HG02870 (cell line): ENCODE data around the gene RANBP3.
"Not testable (repeated sequence)": the region's sequence is repeated elsewhere in the genome, so short reads cannot be mapped to it uniquely, and the experiment has no call there.

Experiments
- ATAC-seq: cut with Tn5 transposase; IDR thresholded peaks from one replicate; pipeline ENCODE4 v1.9.1; 2021; ENCODE audit warnings: mild to moderate bottlenecking, moderate library complexity; ENCODE audit not compliant: unreplicated experiment

The RANBP3 gene

GRCh38 chr19:5988517-5989387, 10.8 kb upstream of the RANBP3 start:
- ATAC-seq, result no peak

GRCh38 chr19:5987077-5987818, 9.3 kb upstream of the RANBP3 start:
- ATAC-seq, result no peak

GRCh38 chr19:5985837-5986236, 7.9 kb upstream of the RANBP3 start:
- ATAC-seq, result not testable (repeated sequence)

GRCh38 chr19:5985098-5985783, 7.3 kb upstream of the RANBP3 start:
- no peak for ATAC-seq

- ATAC-seq, result no peak
Observed at GRCh38 chr19:5984600-5984999, 6.7 kb upstream of the RANBP3 start.

- no peak for ATAC-seq
Observed at GRCh38 chr19:5983367-5983955, 5.5 kb upstream of the RANBP3 start.

- no peak for ATAC-seq
Observed at GRCh38 chr19:5978606-5979552, 939 bp upstream of the RANBP3 start.

GRCh38 chr19:5977222-5977784, 637 bp downstream of the RANBP3 start:
- ATAC-seq, result no peak

- no peak for ATAC-seq
Observed at GRCh38 chr19:5976768-5977167, 1.2 kb downstream of the RANBP3 start.

GRCh38 chr19:5975388-5975728, 2.6 kb downstream of the RANBP3 start:
- no peak for ATAC-seq

GRCh38 chr19:5974721-5975387, 3.1 kb downstream of the RANBP3 start:
- no peak for ATAC-seq

- ATAC-seq, result no peak
Observed at GRCh38 chr19:5973867-5974635, 3.9 kb downstream of the RANBP3 start.

GRCh38 chr19:5973376-5973775, 4.6 kb downstream of the RANBP3 start:
- no peak for ATAC-seq

- no peak for ATAC-seq
Observed at GRCh38 chr19:5972355-5972731, 5.6 kb downstream of the RANBP3 start.

GRCh38 chr19:5971714-5972354, 6.1 kb downstream of the RANBP3 start:
- ATAC-seq, result no peak

- no peak for ATAC-seq
Observed at GRCh38 chr19:5969476-5969875, 8.5 kb downstream of the RANBP3 start.

GRCh38 chr19:5968431-5969373, 9.2 kb downstream of the RANBP3 start:
- no peak for ATAC-seq
